ENCODE data around the gene TBC1D10A. TPM values are rescaled to one million over a fixed set of nuclear protein-coding genes. Genes with fewer than 3 reads are reported as not detected.

Gene TBC1D10A
- total RNA-seq, 6 experiments from 2014 or later, result 15.6 to 20.6 (median 16.7) TPM

DNA sequence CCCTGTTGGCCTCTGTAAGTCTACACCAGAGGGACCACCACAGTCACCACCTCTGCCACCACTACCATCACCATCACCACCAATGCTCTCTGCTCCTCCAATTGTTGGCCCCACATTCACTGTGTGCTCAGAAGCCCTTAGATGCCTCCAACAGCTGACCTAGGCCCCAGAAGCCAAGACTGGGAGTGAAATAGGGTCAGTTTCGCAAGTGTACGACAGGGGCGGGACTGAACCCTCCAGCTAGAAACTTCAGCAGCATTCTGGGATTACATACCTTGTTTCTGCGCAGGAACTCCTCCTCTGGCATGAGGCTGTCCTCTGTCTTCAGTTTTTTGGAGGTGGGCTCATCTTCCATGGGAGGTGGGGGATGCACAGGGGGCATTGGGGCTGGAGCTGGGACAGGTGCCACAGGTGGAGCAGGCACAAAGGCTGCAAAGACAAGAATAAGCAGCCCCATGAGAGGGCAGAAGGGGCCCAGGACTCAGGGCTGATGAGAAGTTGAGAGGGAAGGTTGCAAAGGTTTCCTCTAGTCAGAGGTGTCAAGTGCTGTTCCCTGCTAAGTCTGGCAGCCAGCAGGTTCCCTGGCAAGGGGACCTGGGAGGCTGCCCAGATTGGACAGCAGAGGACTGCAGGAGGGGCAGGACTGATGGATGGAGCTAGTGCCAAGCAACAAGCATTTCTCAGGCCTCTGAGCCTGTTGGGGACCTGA lies 10.2 kb upstream of the TBC1D10A start:
- TF ChIP-seq, protein P1, sequence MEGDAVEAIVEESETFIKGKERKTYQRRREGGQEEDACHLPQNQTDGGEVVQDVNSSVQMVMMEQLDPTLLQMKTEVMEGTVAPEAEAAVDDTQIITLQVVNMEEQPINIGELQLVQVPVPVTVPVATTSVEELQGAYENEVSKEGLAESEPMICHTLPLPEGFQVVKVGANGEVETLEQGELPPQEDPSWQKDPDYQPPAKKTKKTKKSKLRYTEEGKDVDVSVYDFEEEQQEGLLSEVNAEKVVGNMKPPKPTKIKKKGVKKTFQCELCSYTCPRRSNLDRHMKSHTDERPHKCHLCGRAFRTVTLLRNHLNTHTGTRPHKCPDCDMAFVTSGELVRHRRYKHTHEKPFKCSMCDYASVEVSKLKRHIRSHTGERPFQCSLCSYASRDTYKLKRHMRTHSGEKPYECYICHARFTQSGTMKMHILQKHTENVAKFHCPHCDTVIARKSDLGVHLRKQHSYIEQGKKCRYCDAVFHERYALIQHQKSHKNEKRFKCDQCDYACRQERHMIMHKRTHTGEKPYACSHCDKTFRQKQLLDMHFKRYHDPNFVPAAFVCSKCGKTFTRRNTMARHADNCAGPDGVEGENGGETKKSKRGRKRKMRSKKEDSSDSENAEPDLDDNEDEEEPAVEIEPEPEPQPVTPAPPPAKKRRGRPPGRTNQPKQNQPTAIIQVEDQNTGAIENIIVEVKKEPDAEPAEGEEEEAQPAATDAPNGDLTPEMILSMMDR (IDR thresholded peaks at IDR 0.05), result no peak
- no peak for DNase-seq
- peaks cover 50% of the 10 kb centered on the region for H3K36me3 Mint-ChIP-seq (ENCODE audit: low read depth)

DNA sequence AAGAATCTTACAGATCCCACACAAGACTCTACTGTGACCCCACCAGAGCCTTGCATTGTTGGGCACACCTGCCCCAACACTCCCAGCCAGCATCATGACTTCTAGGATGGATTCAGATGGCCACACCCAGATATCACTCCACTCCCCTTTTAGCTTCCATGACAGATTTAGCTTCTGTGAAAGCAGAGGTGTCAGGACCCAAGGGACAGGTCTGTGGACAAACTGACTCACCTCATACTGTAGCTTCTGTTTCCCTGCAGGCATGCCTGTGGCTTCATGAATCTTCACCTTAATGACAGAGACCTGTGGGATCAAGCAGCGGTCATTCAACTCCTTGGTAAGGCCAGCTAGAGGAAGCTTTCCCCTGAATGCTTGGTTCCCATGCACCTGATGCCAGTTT lies 8.5 kb upstream of the TBC1D10A start:
- H3K27ac Mint-ChIP-seq, result no peak overlapping the region
- no peak for DNase-seq

More for the DNA sequence above, 10.2 kb upstream of the TBC1D10A start:
- H3K4me3 Mint-ChIP-seq, result no peak overlapping the region
- H3K27ac Mint-ChIP-seq, result no peak overlapping the region
- no peaks in the 10 kb centered on the region for H3K9me3 Mint-ChIP-seq
- H3K27me3 Mint-ChIP-seq (ENCODE audit: insufficient read depth), result no peaks in the 10 kb centered on the region
- H3K4me1 Mint-ChIP-seq (ENCODE audit: low read depth), result no peaks in the 10 kb centered on the region

DNA sequence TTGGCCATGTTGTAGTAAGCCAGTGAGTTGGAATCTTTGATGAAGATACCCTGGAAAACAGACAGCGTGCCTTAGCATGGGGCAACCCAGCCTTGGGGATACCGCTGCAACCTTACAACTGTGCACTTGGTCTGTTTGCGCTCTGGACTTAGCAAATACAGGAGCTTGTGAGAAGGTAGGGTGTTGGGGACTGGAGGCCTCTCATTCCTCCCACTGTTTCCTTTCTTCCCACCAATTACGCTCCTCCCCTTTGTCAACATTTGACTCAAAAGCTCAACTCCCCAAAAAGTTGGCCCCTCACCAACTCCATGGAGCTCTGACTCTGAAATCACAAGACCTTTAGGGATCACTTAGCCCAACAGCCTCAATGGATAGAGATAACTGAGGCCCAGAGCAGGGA lies 7.9 kb upstream of the TBC1D10A start:
- DNase-seq, result no peak
- TF ChIP-seq, protein P1 (IDR thresholded peaks at IDR 0.05), result no peak
- Mint-ChIP-seq H3K9me3 (no peaks in the 10 kb centered on the region), H3K27ac (no peak overlapping the region), H3K4me3 (no peak overlapping the region), H3K27me3 (ENCODE audit: insufficient read depth) (no peaks in the 10 kb centered on the region; the same call in 1 of the 2 replicates), H3K4me1 (ENCODE audit: low read depth) (peaks cover 12% of the 10 kb centered on the region), H3K36me3 (ENCODE audit: low read depth) (peaks cover 42% of the 10 kb centered on the region)

More for the DNA sequence above, 8.5 kb upstream of the TBC1D10A start:
- no peaks in the 10 kb centered on the region; the same call in 1 of the 2 replicates for H3K27me3 Mint-ChIP-seq (ENCODE audit: insufficient read depth)
- peaks cover 47% of the 10 kb centered on the region for H3K36me3 Mint-ChIP-seq (ENCODE audit: low read depth)
- H3K4me3 Mint-ChIP-seq, result no peak overlapping the region
- H3K4me1 Mint-ChIP-seq (ENCODE audit: low read depth), result peaks cover 11% of the 10 kb centered on the region
- H3K9me3 Mint-ChIP-seq, result no peaks in the 10 kb centered on the region
- TF ChIP-seq, protein P1 (IDR thresholded peaks at IDR 0.05), result no peak

DNA sequence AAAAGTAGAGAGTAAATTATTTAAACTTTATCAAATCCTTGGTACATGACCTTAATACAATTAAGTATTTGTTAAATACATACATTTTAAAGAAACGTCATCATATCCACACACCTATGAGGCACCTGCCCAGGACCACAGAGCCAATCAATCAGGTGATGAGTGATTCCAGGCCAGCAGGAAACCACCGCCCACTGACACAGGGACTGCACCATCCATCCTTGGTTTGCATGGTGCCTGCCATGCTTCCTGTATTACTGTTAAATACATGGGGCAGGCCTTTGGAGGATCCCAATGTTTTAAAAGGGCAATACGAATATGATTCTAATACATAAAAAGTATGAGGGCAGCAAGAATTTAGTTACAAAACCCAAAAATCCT lies 7.0 kb upstream of the TBC1D10A start:
- no peak overlapping the region for H3K4me3 Mint-ChIP-seq
- TF ChIP-seq, protein P1 (IDR thresholded peaks at IDR 0.05), result no peak
- no peak overlapping the region for H3K27ac Mint-ChIP-seq
- H3K4me1 Mint-ChIP-seq (ENCODE audit: low read depth), result peaks cover 15% of the 10 kb centered on the region
- H3K9me3 Mint-ChIP-seq, result no peaks in the 10 kb centered on the region
- peaks cover 37% of the 10 kb centered on the region for H3K36me3 Mint-ChIP-seq (ENCODE audit: low read depth)
- no peaks in the 10 kb centered on the region; the same call in 1 of the 2 replicates for H3K27me3 Mint-ChIP-seq (ENCODE audit: insufficient read depth)
- DNase-seq, result no peak

DNA sequence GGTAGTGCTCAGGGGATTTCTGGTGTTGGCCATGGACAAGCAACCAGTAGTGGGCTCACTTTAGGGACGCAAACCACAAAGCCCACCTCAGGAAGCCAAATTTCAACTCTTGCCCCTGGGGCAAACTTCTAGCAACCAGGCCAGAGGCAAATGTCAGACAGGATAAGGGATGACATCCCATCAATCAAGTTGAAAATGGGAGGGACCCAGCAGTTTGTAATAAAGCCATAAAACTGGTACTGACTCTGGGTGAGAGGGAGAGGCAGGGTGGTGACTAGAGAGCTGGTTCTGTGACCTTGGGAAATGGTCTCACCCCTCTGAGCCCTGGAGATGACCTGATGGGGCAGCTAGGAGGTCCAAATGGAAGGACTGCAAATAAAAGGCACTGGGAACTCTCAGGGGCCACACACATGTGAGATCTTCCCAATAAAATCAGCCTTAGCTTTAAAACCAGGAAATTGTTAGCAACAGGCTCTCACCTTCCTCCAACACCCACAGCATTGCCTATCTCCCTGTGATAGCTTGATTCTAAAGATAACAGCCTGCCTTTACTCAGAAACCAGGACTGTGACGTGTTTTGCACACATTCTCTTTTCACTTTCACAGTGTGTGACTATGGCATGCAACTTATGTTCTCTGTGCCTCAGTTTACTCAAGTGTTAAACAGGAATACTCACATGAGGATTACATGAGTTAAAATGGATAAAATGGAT lies 6.4 kb upstream of the TBC1D10A start:
- Mint-ChIP-seq H3K27me3 (ENCODE audit: insufficient read depth) (no peaks in the 10 kb centered on the region; the same call in 1 of the 2 replicates), H3K4me3 (no peak overlapping the region), H3K9me3 (no peaks in the 10 kb centered on the region), H3K27ac (no peak overlapping the region), H3K36me3 (ENCODE audit: low read depth) (peaks cover 36% of the 10 kb centered on the region), H3K4me1 (ENCODE audit: low read depth) (peaks cover 20% of the 10 kb centered on the region)
- TF ChIP-seq, protein P1 (IDR thresholded peaks at IDR 0.05), result no peak
- no peak for DNase-seq
